HG02759 (cell line): Measurements from ENCODE around the gene MCF2L.
"Not testable (repeated sequence)": the region's sequence is repeated elsewhere in the genome, so short reads cannot be mapped to it uniquely, and the experiment has no call there.

Source experiments
- ATAC-seq: cut with Tn5 transposase; IDR thresholded peaks from one replicate; pipeline ENCODE4 v1.9.1; 2021; ENCODE audit warnings: mild to moderate bottlenecking, moderate library complexity; ENCODE audit not compliant: unreplicated experiment

MCF2L gene

GRCh38 chr13:113028336-113029060 lies 59.5 kb downstream of the MCF2L start:
- ATAC-seq = no peak

DNA sequence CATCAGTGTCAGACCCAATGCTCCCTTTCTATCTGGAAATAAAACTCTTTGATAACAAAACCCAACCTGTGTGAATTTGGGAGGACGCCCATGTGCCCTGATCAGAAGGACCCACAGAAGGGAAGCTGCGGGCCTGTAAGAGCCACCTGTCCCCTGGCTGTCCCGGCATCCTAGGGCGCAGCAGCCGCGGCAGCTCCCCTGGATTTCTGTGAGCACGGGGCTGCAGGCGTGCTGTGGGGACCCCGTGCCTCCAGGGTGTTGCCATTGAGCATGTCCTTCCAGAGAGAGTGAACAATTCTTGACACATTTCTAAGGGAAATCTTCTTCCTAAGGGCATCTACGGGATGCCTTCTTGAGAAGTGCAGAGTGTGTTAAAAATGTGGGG lies 60.0 kb downstream of the MCF2L start:
- no peak for ATAC-seq

- no peak for ATAC-seq
Observed at GRCh38 chr13:113029487-113030258, 60.7 kb downstream of the MCF2L start.

- ATAC-seq = not testable (repeated sequence)
Observed at GRCh38 chr13:113030259-113030640, 61.2 kb downstream of the MCF2L start.

- ATAC-seq = no peak
Observed at GRCh38 chr13:113031465-113031864, 62.5 kb downstream of the MCF2L start.

GRCh38 chr13:113032291-113032690 lies 63.3 kb downstream of the MCF2L start:
- no peak for ATAC-seq

DNA sequence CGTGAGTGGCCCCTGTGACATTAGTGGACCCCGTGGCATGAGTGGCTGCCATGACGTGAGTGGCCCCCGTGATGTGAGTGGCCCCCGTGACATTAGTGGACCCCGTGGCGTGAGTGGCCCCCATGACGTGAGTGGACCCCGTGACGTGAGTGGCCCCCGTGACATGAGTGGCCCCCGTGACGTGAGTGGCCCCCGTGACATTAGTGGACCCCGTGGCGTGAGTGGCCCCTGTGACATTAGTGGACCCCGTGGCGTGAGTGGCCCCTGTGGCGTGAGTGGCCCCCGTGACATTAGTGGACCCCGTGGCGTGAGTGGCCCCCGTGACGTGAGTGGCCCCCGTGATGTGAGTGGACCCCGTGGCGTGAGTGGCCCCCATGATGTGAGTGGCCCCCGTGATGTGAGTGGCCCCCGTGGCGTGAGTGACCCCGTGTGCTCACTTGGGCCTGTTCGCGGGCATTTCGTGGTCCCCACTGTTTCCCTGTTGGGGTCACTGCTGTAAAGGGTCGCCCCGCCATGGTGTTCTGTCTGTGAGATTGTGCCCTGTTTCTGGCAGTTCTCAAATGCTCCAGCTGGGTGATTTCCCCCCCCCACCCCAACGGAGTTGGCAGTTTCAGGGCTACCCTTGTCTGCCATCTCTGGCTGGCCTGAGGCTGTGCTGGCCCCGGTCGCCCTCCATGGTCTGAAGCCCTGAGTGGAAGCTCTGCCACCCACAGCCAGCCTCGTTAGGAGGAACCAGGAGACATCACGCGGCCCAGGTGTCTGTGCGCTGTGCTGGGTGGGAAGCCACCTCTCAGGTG lies 64.2 kb downstream of the MCF2L start:
- no peak for ATAC-seq

GRCh38 chr13:113034451-113035212 lies 65.6 kb downstream of the MCF2L start:
- ATAC-seq = no peak

GRCh38 chr13:113035213-113035800 lies 66.3 kb downstream of the MCF2L start:
- ATAC-seq = no peak

DNA sequence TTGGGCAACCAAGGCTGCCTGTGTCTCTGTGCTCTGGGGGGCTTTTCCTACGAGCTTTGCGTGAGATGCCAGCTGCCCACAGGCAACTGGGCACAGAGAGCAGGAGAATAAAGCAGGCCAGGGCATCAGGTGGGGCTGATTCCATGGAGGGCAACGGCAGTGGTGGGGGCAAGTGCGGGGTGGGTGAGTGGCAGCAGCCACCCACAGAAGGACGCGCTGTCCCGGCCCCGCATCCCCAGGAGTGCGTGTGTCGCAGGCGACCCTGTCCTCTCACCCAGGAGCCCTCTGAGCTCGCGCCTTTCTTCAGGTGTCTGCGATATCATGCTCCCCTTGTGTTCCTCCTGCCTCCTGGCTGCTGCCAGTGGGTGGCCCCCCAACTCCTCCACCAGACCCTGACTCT lies 67.4 kb downstream of the MCF2L start:
- no peak for ATAC-seq

GRCh38 chr13:113040031-113040430 lies 71.0 kb downstream of the MCF2L start:
- ATAC-seq = no peak

DNA sequence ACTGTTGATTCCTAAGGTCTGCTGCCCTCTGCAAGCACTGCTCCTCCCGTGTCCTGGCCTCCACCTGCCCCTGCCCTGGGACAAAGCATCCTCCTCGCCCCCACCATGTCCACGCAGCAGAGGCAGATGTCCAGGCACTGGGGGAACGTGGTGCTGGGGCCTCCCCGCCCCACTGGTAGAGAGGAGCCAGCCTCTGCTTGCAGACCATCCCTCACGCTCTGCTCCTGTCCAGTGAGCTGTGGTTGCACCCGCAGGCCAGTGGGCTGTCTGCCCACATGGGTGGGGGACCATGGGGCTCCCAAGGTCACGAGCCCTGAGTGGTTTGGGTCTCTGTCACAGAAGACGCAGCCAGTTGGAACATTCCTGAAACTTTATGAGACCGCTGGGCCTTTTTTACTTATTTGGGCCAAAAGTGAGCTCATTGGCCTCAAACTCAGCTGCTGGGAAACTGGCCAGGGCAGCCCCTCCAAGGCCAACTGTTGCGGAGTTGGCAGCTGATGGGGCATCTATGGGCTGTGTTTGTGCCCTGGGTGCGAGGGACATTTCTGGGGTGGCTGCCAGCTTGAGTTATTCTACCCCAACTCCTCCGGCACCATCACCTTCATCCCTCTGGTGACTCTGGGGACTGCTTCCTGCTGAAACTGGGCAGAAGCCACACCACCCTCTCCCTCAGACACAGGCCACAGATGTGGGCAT lies 71.7 kb downstream of the MCF2L start:
- no peak for ATAC-seq

GRCh38 chr13:113041293-113041690 lies 72.3 kb downstream of the MCF2L start:
- no peak for ATAC-seq

GRCh38 chr13:113041896-113042295 lies 72.9 kb downstream of the MCF2L start:
- ATAC-seq = no peak

- ATAC-seq = no peak
Observed at GRCh38 chr13:113042456-113042855, 73.4 kb downstream of the MCF2L start.

DNA sequence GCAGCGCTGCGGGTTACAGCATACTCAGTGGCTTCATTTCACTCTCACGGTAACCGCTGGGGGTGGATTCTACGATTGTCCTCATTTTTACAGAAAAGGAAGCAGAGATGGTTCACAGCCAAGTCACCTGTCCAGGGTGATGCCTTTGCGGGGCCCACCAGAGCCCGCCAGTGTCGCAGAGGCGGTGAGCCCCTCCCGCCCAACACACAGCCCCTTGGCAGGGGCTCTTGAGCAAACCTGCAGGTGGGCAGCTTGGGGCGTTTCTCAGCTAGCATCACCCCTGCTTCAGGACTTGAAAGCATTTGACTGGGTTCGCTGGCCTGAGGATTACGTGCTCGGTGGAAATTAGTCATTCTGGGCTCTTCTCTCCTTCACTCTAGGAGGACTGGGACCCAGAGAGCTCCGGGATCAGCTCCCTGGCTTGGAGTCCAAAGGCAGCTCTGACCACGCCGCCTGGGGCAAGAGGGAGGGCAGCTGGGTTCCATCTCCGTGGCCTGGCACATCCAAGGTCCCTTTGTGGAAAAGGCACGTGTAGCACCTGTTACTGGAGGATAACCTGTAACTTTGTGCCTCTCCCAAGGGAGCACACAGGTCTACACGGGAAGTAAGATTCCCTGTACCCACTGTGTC lies 74.1 kb downstream of the MCF2L start:
- no peak for ATAC-seq

DNA sequence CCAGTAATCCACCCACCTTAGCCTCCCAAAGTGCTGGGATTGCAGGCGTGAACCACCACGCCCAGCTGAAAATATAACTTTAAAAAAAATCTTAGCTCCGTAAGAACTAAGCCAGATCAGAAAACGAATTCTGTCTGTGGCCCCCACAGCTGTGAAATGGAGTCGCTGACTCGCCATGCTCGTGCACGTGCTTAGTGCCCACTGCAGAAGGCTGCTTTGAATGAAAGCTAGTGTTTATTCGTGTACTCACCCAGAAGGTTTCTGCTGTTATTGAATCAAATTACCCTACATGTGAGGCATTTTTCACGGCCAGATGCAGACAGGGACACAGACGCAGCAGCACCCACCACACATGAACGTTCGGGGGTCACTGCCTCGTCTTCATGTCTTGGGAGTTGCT lies 74.9 kb downstream of the MCF2L start:
- ATAC-seq = no peak

DNA sequence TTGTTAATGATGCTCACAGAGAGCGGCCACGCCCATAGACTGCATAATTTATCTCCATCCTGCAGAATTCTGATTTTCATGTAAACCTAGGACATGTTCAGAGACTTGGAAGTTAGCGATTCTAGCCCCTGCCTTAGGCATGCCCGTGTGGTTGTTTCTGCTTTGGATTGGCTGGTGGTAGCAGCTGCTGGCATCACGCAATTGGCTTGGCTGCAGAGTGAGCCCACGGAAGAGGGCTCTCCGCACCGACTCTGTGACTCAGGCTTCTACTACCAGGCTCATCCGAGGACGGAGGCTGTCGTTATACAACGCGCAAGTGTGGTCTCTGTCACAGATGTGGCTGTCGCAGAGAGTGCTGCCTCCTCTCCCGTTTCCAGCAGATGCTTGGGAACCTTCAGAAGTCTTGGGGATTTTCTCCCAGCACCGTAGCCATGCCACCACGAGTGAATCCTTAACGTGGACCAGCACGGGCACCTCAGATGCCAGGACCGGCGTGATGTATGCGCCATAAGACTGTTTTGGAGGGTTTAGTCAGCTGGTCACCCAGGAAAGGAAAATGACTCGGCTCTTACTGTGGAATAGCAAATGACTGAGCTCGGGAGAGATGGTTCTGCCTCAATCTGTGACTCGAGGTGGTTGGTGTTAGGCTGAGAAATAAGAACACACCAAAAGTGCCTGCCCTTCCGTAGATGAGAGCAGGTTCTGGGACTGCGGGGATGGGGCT lies 75.5 kb downstream of the MCF2L start:
- no peak for ATAC-seq
